GM12872 (cell line): Measurements from ENCODE around the gene PRKG1.

ENCODE experiments used
- CTCF ChIP-seq: IDR thresholded peaks from 3 replicates; pipeline ENCODE4 v1.5.1; 2011; ENCODE audit warnings: low read depth, mild to moderate bottlenecking, low read length, moderate library complexity; ENCODE audit not compliant: insufficient read depth

PRKG1 gene

GRCh38 chr10:51344371-51344770, 270.1 kb downstream of the PRKG1 start:
- TF ChIP-seq CTCF, result no peak

DNA sequence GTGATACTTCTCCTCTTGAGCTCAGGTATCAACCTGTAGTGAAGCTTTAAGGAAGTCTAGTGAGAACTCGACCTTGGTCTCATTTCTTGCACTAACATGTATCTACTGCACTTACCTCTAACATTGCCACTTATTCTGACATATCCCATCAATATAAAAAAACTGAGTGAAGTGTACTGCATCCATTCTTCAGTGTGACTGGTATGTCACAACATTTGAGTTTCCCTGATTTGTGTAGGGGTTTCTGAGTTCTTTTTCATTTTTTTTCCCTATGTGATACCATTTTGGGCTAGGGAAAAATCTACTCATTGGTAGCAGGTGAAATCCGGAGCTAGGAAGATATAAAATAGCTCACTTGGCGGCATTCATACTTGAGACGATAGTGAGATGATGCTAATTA, 274.3 kb downstream of the PRKG1 start:
- no peak for TF ChIP-seq CTCF

- no peak for TF ChIP-seq CTCF
Observed at GRCh38 chr10:51357170-51357569, 282.9 kb downstream of the PRKG1 start.

DNA sequence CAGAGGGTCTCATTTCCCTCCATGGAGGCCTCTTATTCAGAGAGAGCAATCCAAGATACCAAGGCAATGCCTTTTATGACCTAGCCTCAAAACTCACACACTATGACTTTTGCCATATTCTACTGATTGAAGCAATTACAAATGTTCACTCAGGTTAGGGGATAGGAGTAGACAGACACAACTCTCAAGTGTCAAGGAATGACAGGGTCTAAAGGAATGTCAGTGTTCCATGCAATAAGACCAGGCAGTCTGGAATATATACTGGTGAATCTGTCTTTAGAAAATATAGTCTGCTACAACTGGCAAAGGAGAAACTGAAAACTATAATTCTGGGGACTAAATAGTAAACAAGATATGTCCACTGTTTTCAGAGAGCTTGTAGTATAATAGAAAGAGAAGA, 283.9 kb downstream of the PRKG1 start:
- no peak for TF ChIP-seq CTCF

- TF ChIP-seq CTCF, result no peak
Observed at GRCh38 chr10:51363415-51363814, 289.1 kb downstream of the PRKG1 start.

GRCh38 chr10:51364674-51365073, 290.4 kb downstream of the PRKG1 start:
- no peak for TF ChIP-seq CTCF

- TF ChIP-seq CTCF, result no peak
Observed at GRCh38 chr10:51366044-51366443, 291.8 kb downstream of the PRKG1 start.

GRCh38 chr10:51367127-51367526, 292.8 kb downstream of the PRKG1 start:
- no peak for TF ChIP-seq CTCF
